GM19468 (cell line): ENCODE data around the gene FYB2.

Source experiments
- ATAC-seq: cut with Tn5 transposase; IDR thresholded peaks from one replicate; pipeline ENCODE4 v1.9.1; 2021; ENCODE audit warnings: mild to moderate bottlenecking, moderate library complexity, moderate number of reproducible peaks; ENCODE audit not compliant: unreplicated experiment; ENCODE audit errors: extremely low read depth

Gene FYB2

DNA sequence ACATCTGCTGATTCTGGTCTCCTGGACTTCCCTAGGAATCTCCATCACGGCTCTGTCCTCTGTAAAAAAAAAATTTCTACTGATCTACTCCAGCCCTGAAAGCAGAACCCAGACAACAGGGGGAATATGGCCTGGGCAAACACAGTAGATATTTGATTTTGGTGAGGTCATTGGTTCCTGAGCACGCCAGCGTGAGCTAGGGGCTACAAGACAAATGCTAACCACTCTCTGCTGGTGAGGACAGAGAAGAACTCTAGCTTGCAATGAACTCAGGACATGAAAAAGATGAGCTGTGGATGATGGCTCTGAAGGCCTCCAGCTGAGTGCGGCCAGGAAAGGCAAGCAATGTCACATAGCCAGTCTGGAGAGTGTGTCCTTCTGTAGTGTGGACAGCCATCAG lies 17.2 kb upstream of the FYB2 start:
- ATAC-seq, result no peak

DNA sequence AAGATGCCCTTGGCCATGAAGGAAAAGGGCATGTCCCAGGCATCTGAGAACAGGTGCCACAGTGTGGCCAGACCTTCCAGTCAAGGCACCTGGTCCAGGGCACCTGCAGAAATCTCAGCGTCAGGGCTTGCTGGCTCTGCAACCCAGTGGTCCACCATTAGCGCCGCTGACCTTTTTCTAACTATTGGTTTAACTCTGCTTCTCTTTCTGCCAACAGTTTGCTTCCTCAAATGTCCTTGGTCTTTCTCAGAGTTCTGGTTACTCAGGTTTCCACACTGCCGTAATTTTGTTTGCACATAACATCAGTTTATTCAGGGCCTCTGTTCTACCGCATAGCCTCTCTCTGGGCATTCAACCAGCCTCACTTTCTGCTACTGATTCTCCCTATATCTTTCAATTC lies 16.5 kb upstream of the FYB2 start:
- ATAC-seq, result no peak

DNA sequence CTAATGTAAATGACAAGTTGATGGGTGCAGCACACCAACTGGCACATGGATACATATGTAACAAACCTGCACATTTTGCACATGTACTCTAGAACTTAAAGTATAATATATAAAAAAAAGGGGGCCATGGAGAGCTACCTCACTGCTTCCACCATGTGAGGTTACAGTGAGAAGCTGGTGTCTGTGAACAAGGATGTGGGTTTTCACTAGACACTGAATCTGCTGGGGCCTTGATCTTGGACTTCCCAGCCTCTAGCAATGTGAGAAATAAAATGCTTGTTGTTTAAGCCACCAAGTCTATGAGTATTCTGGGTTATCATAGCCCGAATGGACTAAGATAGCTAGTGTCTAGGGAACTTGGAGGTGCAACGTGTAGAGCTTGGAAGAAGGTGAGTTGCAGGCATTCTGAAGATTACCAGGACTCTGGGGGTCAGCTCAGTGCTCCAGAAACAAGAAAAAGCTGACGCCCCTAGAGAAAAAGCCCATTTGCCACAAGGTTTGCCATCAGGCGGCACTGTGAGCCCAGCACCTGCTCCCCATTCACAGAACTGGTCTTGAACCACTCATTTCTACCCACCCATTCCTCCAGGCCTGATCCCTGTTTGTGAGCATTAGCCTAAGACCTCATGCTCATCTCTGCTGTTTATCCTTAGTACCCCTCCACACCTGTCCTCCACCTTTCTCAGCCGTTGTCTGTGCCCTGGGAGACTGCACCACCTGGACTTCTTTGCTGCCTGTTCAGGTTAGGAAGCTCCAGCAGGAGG lies 15.1 kb upstream of the FYB2 start:
- no peak for ATAC-seq

DNA sequence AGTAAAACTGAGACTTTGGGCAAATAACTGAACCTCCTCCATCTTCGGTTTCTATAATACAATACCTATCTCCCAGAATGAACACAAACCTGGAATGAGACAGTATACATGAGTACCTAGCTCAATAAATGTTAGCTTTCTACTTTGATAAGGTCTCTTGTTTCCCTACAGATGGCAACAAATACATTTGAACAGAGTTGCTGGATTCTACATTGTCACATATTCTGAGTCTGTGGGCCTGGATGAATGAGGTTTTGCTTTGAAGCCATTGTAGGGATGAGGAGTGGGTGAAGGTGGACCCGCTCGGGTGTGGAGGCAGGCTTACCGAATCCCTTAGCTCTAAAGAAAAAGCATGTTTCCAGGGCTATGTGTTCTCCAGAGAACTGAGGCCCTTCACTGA lies 13.9 kb upstream of the FYB2 start:
- no peak for ATAC-seq

DNA sequence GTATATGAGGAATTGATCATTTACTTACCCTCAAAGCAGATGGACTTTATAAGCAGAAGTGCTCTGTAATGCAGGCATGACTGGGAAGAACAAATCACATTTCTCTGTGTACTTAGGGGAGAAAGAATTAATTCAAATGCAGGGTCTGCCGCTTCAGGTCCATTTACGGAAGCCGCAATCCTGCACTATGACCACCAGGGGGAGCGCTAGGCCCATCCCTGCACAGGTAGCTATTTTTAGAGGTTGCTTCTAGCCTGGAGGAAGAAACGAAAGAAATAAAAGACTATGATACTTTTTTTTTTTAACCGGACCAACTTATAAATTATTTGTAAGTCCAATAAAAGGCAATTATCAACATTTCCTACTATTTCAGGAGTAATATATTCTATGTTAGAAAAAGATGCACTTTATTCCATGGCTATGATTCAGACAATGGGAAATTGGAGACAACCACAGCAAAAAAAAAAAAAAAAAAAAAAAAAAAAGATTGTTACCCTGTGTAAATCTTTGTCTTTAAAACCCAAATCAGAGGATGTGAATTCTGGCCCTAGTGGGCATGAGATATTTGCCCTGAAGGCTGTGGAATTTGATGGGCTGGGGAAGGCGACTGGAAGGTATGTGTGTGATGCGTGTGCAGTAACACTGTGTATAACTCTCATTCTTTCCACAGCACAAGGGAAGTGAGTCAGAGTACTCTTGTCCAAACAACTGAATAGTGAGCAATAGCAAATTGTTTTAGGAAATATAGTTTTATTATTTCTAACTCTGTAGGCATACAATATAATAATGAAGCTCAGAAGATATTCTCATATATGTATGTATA lies 12.9 kb upstream of the FYB2 start:
- no peak for ATAC-seq

DNA sequence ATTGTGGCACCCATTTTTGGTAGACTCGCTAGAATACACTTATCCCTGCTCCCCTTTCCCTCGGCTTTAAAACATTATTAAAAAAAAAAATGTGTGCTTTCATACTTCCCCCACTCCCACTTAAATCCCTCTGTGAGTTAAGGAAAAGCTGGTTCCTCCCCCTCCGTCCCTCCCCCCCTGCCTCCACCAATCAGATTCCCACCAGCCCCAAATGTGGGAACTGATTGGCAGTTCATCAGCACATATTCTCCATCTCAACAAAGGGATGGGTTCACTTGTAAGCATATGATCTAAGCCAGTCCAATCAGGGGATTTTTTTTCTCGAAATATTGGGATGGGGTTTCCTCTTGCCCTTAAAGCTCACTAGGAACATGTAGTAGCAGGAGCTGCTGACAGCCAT lies 10.8 kb upstream of the FYB2 start:
- ATAC-seq, result no peak

DNA sequence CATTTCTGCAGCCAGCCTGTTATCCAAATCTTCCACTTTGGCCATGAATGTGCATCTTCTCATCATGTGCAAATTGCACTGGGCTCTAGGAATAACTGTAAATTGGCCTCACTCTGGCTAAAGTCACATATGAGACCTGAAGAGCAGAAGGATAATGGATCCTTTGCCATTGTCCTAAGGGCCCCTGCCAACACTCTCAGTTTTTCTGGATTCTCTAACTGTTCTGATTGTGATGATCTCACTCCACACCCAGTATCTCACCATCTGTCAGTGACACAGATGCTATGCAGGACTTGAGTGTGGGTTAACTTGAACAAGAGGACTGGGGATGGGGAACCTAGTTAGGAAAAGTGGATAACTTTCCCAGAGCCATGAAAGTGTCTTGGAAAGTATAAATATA lies 8.5 kb upstream of the FYB2 start:
- no peak for ATAC-seq

DNA sequence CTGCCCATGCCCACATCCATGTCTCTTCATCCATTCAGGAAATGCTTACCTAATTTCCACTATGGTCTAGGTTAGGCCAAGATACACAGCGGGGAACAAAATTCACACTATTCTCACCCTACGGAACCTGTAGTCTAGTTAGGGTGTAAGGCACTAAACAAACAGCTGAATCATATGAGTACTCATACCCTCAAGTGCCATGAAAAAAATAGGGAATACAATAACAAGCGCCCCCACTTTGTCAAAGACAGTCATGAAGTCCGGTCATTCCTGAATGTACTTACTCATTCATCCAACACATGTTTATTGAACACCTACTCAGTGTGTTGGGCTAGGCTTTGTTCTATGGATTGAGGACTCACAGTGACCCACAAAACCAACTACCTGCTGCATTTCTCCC lies 6.2 kb upstream of the FYB2 start:
- no peak for ATAC-seq

DNA sequence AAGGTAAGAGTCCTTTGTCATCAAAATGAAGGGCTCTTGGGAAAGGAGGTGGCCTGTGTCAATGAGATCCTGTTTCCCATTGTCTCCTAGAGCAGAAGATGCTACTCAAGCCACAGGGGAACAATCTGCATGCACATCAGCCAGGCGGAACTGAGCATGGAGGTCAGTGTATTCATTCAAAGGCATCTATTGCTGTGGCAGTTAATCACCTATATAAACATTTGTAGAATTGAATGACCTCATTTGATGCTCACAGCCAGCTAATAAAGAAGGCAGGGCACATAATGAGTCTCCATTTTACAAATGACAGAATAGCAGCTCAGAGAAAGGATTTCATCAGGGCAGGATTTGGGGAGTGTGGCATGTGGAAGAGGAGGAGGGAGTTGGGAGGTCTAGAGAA lies 5.7 kb upstream of the FYB2 start:
- no peak for ATAC-seq

DNA sequence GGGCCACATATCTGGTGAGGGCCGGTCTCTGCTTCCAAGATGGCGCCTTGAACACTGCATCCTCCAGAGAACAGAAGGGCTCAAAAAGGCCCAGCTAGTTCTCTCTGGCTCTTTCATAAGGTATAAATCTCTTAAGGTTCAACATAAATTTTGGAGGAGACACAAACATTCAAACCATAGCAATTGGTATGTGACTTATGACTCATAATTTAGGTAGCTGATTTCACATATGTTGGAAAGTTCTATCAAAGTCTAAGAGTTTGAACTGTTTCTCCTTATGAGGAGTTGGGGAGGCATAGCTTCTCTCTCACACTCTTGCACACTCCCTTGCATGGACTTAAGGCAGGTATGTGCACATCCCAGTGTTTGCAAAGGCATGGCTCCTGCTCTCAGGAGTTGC lies 5.1 kb upstream of the FYB2 start:
- ATAC-seq, result no peak

DNA sequence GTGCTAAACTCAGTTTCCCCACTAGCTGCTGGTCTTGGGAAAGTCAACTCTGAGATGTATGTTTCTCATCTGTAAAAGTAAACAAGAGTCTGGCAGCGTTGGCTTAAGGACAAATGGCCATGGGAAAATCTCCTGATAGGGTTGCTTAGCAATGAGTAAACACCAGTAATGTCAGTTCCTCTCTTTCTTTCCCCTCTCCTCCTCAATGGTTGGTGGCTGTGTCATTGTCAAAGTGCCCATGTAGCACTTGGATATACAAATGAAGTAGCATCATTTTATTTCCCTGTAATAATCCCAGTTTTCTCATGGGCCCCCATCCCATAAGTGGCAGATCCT lies 2.2 kb upstream of the FYB2 start:
- ATAC-seq, result no peak

DNA sequence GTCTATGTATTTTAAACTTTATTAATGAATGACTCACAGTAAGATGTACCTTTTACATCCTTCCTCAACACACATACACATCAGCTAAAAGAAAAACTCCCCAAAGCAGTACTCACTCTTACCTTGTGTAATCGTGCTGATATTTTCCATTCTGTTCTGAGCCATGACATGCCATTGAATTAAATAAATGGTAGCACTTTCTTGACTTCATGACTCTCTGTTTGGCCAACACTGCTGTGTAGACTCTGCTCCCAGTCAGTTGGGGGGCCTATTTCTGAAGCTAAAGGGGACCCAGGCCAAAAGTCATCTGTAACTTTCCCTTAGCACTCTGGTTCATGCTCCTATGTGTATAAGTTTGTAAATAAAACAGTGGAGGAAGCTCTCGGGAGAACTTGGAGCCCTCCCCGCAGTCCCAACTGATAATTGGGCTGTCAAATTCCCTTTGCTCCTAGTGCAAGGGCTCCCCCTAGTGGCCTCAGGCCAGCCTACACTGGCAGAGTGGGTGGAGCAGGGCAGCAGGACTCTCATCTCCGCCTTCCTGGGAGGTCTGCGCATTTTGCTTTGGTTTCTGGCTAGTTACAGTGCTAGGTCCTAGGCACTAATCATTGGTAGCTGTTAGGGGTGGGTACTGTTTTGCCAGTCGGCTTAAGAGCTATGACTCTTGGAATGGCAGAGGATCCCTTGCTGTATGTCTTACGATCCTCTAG lies 1.7 kb upstream of the FYB2 start:
- peak; percentile 77 for ATAC-seq

DNA sequence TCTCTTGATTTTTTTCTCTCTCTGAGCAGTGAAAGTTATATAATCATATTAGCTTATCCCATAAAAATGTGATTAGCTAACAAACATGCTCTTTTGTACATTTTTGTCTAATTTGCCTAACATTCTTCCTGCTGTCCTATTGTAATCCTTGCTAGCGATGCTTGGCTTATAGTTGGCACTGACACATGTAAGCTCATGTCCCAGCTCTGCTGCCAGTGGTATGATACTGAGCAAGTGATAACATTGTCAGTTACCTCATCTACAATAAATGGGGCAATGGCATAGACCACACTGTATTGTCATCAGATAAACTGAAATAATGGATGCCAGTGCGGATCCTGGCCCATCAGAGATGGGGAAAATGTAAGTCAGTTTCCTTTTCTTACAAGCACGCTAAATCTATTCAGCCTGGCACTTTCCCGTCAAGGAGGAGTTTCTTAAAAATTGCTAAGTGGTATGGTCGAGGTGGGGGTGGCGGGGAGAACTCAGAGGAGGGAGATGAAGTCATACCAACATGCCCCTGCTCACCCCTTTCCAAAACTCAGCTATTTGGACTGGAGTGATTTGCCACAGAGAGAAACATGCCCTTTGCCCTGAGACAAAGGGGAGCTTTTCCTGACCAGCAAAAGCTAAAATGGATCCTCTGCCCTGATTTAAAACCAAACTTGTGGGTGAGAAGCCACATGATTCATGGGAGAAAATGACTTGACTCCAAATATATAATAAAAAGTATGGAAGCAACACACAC lies 1.3 kb downstream of the FYB2 start:
- no peak for ATAC-seq

DNA sequence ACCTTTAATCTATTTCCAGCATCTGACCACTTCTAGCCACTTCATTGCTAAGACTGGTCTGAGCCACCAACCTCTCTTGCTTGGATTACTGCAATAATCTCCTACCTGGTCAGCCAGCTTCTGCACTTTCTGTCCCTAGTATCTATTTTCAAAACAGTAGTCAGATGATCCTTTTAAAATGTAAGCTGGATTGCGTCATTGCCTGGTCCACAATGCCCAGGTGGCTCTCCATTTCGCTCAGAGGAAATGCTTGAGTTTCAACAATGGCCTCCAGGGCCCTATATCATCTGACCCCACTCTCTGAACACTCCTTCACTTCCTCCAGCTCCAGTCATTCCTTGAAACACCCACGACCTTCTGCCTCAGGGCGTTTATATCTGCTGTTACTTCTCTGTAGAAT lies 2.3 kb downstream of the FYB2 start:
- ATAC-seq, result no peak

DNA sequence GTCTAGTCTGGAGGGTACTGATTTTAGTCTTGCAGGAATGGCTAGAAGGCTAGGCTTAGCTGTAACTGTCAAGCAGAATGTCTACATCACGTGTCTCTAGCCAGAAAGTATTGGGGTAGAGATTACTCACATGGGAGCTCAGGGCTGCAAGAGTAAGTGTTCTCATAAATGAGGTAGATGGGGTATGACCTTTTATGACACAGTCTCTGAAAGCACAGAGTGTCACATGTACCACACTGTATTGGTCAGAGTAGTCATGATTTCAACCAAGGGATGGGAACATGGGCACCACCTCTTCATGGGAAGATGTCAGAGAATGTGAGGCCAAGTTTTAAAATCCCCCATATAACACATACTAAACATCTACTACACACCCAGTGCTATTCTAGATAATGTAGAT lies 2.9 kb downstream of the FYB2 start:
- ATAC-seq, result no peak

DNA sequence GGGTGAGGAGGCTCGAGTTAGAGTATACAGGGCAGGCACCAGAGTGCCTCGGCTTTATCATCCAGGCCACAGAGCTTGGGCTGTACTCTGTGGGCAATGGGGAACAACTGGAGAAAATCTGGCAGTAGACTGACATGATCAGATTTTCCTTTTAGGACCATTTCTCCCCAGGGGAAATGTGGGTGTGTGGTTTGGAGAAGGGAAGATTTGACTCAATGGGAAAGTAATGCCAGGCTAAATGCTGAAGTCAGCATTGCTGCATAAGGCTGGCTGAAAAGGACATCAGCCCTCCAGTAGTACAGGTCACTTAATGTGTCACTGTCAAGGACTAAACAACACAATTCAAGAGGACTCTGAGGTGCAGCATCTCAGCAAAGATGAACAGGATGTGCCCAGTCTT lies 5.0 kb downstream of the FYB2 start:
- ATAC-seq, result no peak

DNA sequence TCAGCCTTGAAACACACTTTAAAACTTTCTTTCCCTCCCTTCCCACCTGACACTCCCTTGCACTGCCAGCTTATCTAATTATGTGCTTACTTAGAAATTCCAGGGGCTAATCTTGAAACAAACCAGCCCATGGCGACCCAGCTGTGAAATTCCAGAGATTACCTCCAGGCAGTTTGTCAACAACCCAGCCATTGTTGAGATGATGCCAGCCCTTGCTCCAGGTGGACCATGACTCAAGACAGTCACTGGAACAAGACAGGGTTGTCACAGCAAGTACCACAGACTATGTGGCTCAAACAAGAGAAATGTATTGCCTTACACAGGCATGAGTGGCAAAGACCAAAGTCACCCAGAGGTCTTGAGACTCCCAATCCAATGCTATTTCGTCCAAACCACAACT lies 7.9 kb downstream of the FYB2 start:
- ATAC-seq, result no peak

DNA sequence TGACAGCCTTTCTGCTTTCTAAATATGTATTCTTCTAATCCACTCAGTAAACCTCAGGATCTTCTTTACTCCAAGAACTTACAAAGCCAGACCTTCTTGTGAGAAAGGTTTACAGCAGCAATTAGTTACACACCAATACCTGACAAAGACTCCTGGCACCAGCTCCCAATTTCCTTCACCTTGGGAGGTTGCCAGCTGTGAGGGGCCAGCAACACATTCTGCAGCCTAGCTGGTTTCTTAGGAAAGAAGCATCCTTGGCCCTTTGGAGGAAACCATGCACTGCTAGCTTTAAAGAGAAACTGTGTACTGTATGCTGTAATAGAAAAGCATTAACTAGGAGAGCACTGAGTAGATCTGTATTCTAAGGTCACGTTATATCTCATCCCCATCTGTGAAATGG lies 10.8 kb downstream of the FYB2 start:
- ATAC-seq, result no peak

DNA sequence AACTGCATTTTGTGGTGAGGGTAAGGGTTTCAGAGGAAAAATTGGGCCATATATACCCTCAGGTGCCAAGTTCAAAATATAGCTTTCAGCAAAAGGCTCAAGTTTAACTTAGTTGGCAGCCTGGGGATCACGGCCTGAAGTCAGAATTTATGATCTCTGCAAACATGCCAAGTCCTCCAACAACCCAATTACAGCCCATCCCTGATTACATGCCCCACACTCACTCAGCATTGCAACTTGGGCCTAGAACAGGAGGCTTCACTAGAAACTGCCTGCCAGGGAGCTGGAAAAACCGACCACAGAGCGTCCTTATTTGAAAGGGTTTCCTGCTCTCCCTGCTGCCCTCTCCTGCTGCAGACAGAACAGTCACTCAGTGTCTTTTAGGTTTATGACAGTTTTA lies 12.4 kb downstream of the FYB2 start:
- no peak for ATAC-seq

DNA sequence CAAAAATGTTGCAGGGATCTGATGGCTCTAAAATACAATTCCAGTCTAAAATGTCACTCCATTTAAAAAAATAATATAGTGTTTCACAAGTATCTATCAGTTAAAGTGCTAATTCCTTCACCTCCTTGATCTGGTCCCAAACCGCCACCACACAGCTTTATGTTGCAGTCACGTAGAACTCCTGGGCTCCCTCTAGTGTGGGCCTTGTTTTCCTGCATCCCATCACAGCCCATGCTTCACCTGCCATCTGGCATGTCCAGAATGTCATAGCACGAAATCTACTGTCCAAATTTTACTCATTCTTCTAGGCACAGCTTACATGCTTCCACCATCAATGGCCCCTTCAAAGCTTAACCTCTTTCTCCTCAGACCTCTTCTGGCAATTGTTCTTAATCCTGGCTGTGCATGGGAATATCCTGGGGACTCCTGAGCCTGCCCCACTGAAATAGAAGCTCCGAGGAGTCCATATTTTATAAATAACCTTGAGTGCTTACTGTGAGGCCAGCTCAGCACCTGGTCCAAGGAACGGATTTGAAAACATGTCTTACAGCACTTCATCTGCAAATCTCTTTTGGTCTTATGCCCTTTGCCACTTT lies 15.5 kb downstream of the FYB2 start:
- ATAC-seq, result no peak
